HCT116 (cell line): ENCODE results near the gene IL9. TPM values are rescaled to one million over a fixed set of nuclear protein-coding genes. Genes with fewer than 3 reads are reported as not detected.

ENCODE experiments used
- ATAC-seq: fragments of 200-7000 bp; cut with Tn5 transposase; 2 replicates; pipeline ENCODE4 v1.9.1; 2020; ENCODE audit warnings: mild to moderate bottlenecking, moderate library complexity
- BruUV-seq: library from RNA; stranded (reverse); fragments of 400-500 nt; replicated peaks from 2 replicates; lab custom pipeline; 2021; lab: Mats Ljungman, UMichigan
- CTCF ChIA-PET: fragments of 300-600 bp; sonication (Branson Sonifier 250); formaldehyde crosslinking; loops from one replicate; lab custom pipeline; 2021; ENCODE audit warnings: antibody characterized with exemption; lab: Charles Lee
- POLR2A ChIA-PET: fragments of 300-600, 350-600 bp; sonication (Branson Sonifier 250); formaldehyde crosslinking; loops from one replicate; lab custom pipeline; 2021; ENCODE audit warnings: antibody characterized with exemption; lab: Charles Lee
- RAD21 ChIA-PET, 2 experiments: fragments of 300-600 bp; sonication (Branson Sonifier 250); formaldehyde crosslinking; loops; one replicate each; lab custom pipeline; 2023; ENCODE audit warnings: low total read pairs in 2 of 2; ENCODE audit not compliant: uncharacterized antibody in 2 of 2, unreplicated experiment in 2 of 2, low non-redundant PET in 1 of 2; lab: Charles Lee
- DNase-seq: peaks from one replicate; pipeline ENCODE4 v3.0.0-alpha.2; 2010; ENCODE audit warnings: low read depth, low spot score
- H2AFZ ChIP-seq: fragments of 200-600 bp; shearing (Covaris generic), sonication (generic); 2 replicates; pipeline ENCODE4 v1.6.1; 2017; ENCODE audit warnings: low read depth, mixed run types, mixed read lengths, antibody characterized with exemption, low read length; ENCODE audit not compliant: poor library complexity, severe bottlenecking
- H3K27ac ChIP-seq: 2 replicates; pipeline ENCODE4 v1.5.1; 2012; ENCODE audit warnings: low read depth, low read length
- H3K27me3 ChIP-seq: fragments of 200-600 bp; sonication (generic); 2 replicates; pipeline ENCODE4 v1.6.1; 2016; ENCODE audit warnings: mixed run types, low read length, mixed read lengths; ENCODE audit not compliant: insufficient read depth
- H3K36me3 ChIP-seq, 2 experiments: fragments of 200-500 bp in 1 of 2; fragments of 200-600 bp in 1 of 2; sonication (Bioruptor generic) in 1 of 2; sonication (generic) in 1 of 2; 2 replicates each; pipeline versions ENCODE4 v1.5.1 to v1.6.1; 2014 to 2016; ENCODE audit warnings: low read length in 2 of 2, inconsistent platforms in 1 of 2, mixed read lengths in 1 of 2, mixed run types in 1 of 2; ENCODE audit not compliant: insufficient read depth in 2 of 2, control insufficient read depth in 1 of 2
- H3K4me1 ChIP-seq, 2 experiments: fragments of 200-600 bp in 1 of 2; sonication (generic) in 1 of 2; 2 replicates each; pipeline versions ENCODE4 v1.5.1 to v1.6.1; 2012 to 2017; ENCODE audit warnings: low read length in 2 of 2, inconsistent platforms in 1 of 2, mild to moderate bottlenecking in 1 of 2, mixed read lengths in 1 of 2, mixed run types in 1 of 2, moderate library complexity in 1 of 2; ENCODE audit not compliant: insufficient read depth in 2 of 2, control insufficient read depth in 1 of 2
- H3K4me2 ChIP-seq: fragments of 200-600 bp; sonication (generic); 2 replicates; pipeline ENCODE4 v1.6.1; 2017; ENCODE audit warnings: mixed run types, low read length, mixed read lengths
- H3K4me3 ChIP-seq, 2 experiments: fragments of 200-600 bp in 1 of 2; sonication (generic) in 1 of 2; replicated peaks in 1 of 2; 2 replicates each; pipeline ENCODE4 v1.5.1; 2011 to 2016; ENCODE audit warnings: low read length in 2 of 2, control low read depth in 1 of 2, low read depth in 1 of 2, mild to moderate bottlenecking in 1 of 2, mixed read lengths in 1 of 2, mixed run types in 1 of 2
- H3K79me2 ChIP-seq: fragments of 200-600 bp; sonication (generic); 2 replicates; pipeline ENCODE4 v1.6.1; 2017; ENCODE audit warnings: mild to moderate bottlenecking, mixed run types, low read length, moderate library complexity, mixed read lengths; ENCODE audit not compliant: insufficient read depth
- H3K9ac ChIP-seq: fragments of 200-600 bp; sonication (generic); 2 replicates; pipeline ENCODE4 v1.6.1; 2016; ENCODE audit warnings: low read length, mixed read lengths
- H3K9me2 ChIP-seq: fragments of 200-600 bp; sonication (generic), shearing (Covaris generic); 2 replicates; pipeline ENCODE4 v1.6.1; 2017; ENCODE audit warnings: mixed run types, mild to moderate bottlenecking, moderate library complexity; ENCODE audit not compliant: insufficient read depth
- H3K9me3 ChIP-seq, 2 experiments: fragments of 200-500 bp in 1 of 2; fragments of 200-600 bp in 1 of 2; sonication (Bioruptor generic) in 1 of 2; sonication (generic) in 1 of 2; 2 replicates each; pipeline ENCODE4 v1.6.1; 2014 to 2017; ENCODE audit warnings: low read length in 2 of 2, mixed read lengths in 2 of 2, inconsistent platforms in 1 of 2, low read depth in 1 of 2, mild to moderate bottlenecking in 1 of 2, mixed run types in 1 of 2, moderate library complexity in 1 of 2; ENCODE audit not compliant: control insufficient read depth in 1 of 2, insufficient read depth in 1 of 2
- H4K20me1 ChIP-seq: fragments of 200-600 bp; sonication (generic), shearing (Covaris generic); 2 replicates; pipeline ENCODE4 v1.6.1; 2017; ENCODE audit warnings: mixed run types, mild to moderate bottlenecking, moderate library complexity; ENCODE audit not compliant: insufficient read depth
- ELF1 ChIP-seq: IDR thresholded peaks from 2 replicates; pipeline ENCODE4 v1.6.1; 2012; ENCODE audit warnings: low read depth, borderline replicate concordance
- EZH2phosphoT487 ChIP-seq: fragments of 200-600 bp; IDR thresholded peaks from 2 replicates; pipeline ENCODE4 v1.6.1; 2018; ENCODE audit warnings: antibody characterized with exemption, borderline replicate concordance
- JUND ChIP-seq: IDR thresholded peaks from 2 replicates; pipeline ENCODE4 v1.6.1; 2012
- POLR2A ChIP-seq: IDR thresholded peaks from 2 replicates; pipeline ENCODE4 v1.7.0; 2011; ENCODE audit warnings: borderline replicate concordance; ENCODE audit not compliant: insufficient read depth, insufficient read length; ENCODE audit errors: extremely low read depth
- POLR2AphosphoS5 ChIP-seq: IDR thresholded peaks from 2 replicates; pipeline ENCODE4 v1.6.1; 2011; ENCODE audit warnings: mild to moderate bottlenecking, low read depth, low read length, moderate library complexity
- RAD21 ChIP-seq: IDR thresholded peaks from 2 replicates; pipeline ENCODE4 v1.6.1; 2012; ENCODE audit warnings: low read depth, mild to moderate bottlenecking
- SP1 ChIP-seq: IDR thresholded peaks from 2 replicates; pipeline ENCODE4 v1.6.1; 2012; ENCODE audit warnings: low read depth
- SRF ChIP-seq: IDR thresholded peaks from 2 replicates; pipeline ENCODE4 v1.6.1; 2012; ENCODE audit warnings: low read depth
- TCF7L2 ChIP-seq: IDR thresholded peaks from 2 replicates; pipeline ENCODE4 v1.7.0; 2011; ENCODE audit warnings: borderline replicate concordance, inconsistent platforms; ENCODE audit not compliant: insufficient read depth, insufficient read length; ENCODE audit errors: extremely low read depth
- YY1 ChIP-seq: IDR thresholded peaks from 2 replicates; pipeline ENCODE4 v1.6.1; 2011; ENCODE audit warnings: low read length, low read depth, moderate library complexity, mild to moderate bottlenecking; ENCODE audit not compliant: insufficient replicate concordance; ENCODE audit errors: extremely low read depth
- ZNF274 ChIP-seq: fragments of 200-500 bp; sonication (Bioruptor generic); IDR thresholded peaks from 2 replicates; pipeline ENCODE4 v1.6.1; 2014; ENCODE audit warnings: mild to moderate bottlenecking, low read depth, low read length, inconsistent platforms
- intact Hi-C: fragments of 100-400 bp; cut with micrococcal nuclease; formaldehyde crosslinking; loops from 2 replicates; pipeline ENCODE4 v1.10.0; 2022
- total RNA-seq: library from RNA; stranded (reverse); gene quantifications from one replicate; pipeline ENCODE4 v1.2.1, GENCODE V29; 2021; ENCODE audit not compliant: unreplicated experiment
- TF ChIP-seq, protein P1 (sequence below): IDR thresholded peaks from 2 replicates; pipeline ENCODE4 v1.6.1; 2011; ENCODE audit warnings: mild to moderate bottlenecking, low read length, moderate library complexity; ENCODE audit not compliant: insufficient replicate concordance; ENCODE audit errors: extremely low read depth
- TF ChIP-seq, protein P2 (sequence below): IDR thresholded peaks from 2 replicates; pipeline ENCODE4 v1.6.1; 2012
- TF ChIP-seq, protein P3 (sequence below): IDR thresholded peaks from 2 replicates; pipeline ENCODE4 v1.6.1; 2012
- TF ChIP-seq, protein P4 (sequence below): IDR thresholded peaks from 2 replicates; pipeline ENCODE4 v1.6.1; 2012; ENCODE audit warnings: low read depth

Gene IL9
- total RNA-seq, 1 experiment from 2014 or later = not detected

DNA sequence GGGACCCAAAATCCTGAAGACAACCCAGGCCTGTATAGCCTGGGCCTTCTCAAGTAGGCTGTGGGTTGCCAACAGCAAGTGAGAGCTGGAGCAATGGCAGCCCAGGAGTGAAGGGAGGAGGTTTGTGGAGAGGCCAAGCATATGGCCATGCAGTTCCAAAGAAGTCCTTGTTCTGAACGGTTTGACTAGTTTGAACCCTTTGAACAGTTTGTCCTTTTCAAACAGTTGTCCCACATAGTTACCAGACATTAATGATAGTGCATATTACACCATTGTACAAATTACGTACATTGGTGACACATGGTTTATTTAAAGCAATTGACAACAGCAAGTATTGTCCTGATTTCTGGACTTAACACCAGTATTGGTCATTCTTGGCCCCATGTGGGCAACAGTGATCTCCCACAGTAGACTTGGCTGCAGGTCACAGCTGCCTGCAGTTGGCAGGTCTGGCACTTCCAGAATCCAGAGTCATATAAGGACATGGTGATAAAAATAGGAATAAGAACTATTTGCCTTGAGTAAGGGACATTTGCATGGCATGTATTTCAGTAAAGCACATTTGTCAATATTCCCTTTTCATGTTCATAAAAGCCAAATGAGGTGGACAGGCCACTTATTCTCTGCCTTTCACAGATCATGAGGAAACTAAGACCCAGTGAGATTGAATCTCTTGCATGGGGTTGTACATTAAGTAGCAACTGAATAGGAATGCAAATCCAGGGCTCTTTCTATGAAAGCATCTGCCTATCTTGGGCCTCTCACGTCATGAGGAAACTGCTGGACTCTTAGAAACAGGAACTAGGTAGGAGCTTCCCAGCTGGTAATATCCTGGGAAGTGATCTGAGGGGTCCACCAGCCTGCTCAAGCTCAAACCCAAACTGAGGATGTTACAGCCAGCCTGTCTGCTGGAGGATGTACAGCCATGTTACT is 30.9 kb downstream of the IL9 start:
- Histone ChIP-seq H3K4me3 (no peak overlapping the region), H3K79me2 (no peaks in the 10 kb centered on the region), H3K27ac (no peak overlapping the region), H3K36me3 (no peaks in the 10 kb centered on the region), H3K27me3 (no peaks in the 10 kb centered on the region), H4K20me1 (no peaks in the 10 kb centered on the region), H3K4me2 (no peak overlapping the region), H2AFZ (no peak overlapping the region), H3K9me2 (no peaks in the 10 kb centered on the region), H3K4me1 (no peaks in the 10 kb centered on the region), H3K9me3 (no peaks in the 10 kb centered on the region), H3K9ac (no peak overlapping the region)
- ChIA-PET CTCF (no interaction called here), RAD21 (interaction anchor here in 1 of 2 experiments (0.6 kb wide), 1 partner anchor 302 kb away, joined by 3 read pairs; no protein-coding TSS in a partner anchor), POLR2A (no interaction called here)
- no peak for TF ChIP-seq ZNF274
- TF ChIP-seq YY1 = no peak
- no peak for TF ChIP-seq POLR2A
- TF ChIP-seq, protein P1, sequence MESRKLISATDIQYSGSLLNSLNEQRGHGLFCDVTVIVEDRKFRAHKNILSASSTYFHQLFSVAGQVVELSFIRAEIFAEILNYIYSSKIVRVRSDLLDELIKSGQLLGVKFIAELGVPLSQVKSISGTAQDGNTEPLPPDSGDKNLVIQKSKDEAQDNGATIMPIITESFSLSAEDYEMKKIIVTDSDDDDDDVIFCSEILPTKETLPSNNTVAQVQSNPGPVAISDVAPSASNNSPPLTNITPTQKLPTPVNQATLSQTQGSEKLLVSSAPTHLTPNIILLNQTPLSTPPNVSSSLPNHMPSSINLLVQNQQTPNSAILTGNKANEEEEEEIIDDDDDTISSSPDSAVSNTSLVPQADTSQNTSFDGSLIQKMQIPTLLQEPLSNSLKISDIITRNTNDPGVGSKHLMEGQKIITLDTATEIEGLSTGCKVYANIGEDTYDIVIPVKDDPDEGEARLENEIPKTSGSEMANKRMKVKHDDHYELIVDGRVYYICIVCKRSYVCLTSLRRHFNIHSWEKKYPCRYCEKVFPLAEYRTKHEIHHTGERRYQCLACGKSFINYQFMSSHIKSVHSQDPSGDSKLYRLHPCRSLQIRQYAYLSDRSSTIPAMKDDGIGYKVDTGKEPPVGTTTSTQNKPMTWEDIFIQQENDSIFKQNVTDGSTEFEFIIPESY = no peak
- TF ChIP-seq, protein P2, sequence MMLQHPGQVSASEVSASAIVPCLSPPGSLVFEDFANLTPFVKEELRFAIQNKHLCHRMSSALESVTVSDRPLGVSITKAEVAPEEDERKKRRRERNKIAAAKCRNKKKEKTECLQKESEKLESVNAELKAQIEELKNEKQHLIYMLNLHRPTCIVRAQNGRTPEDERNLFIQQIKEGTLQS = no peak
- TF ChIP-seq, protein P3, sequence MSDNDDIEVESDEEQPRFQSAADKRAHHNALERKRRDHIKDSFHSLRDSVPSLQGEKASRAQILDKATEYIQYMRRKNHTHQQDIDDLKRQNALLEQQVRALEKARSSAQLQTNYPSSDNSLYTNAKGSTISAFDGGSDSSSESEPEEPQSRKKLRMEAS = no peak
- TF ChIP-seq JUND = no peak
- TF ChIP-seq TCF7L2 = no peak
- no peak for TF ChIP-seq RAD21
- TF ChIP-seq, protein P4, sequence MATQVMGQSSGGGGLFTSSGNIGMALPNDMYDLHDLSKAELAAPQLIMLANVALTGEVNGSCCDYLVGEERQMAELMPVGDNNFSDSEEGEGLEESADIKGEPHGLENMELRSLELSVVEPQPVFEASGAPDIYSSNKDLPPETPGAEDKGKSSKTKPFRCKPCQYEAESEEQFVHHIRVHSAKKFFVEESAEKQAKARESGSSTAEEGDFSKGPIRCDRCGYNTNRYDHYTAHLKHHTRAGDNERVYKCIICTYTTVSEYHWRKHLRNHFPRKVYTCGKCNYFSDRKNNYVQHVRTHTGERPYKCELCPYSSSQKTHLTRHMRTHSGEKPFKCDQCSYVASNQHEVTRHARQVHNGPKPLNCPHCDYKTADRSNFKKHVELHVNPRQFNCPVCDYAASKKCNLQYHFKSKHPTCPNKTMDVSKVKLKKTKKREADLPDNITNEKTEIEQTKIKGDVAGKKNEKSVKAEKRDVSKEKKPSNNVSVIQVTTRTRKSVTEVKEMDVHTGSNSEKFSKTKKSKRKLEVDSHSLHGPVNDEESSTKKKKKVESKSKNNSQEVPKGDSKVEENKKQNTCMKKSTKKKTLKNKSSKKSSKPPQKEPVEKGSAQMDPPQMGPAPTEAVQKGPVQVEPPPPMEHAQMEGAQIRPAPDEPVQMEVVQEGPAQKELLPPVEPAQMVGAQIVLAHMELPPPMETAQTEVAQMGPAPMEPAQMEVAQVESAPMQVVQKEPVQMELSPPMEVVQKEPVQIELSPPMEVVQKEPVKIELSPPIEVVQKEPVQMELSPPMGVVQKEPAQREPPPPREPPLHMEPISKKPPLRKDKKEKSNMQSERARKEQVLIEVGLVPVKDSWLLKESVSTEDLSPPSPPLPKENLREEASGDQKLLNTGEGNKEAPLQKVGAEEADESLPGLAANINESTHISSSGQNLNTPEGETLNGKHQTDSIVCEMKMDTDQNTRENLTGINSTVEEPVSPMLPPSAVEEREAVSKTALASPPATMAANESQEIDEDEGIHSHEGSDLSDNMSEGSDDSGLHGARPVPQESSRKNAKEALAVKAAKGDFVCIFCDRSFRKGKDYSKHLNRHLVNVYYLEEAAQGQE = no peak
- no peak for TF ChIP-seq POLR2AphosphoS5
- TF ChIP-seq SP1 = no peak
- TF ChIP-seq SRF = no peak
- TF ChIP-seq ELF1 = no peak
- TF ChIP-seq EZH2phosphoT487 = no peak
- intact Hi-C loops = no loop called here
- DNase-seq (no peak), ATAC-seq (no peak)
- BruUV-seq = no TSS peak
